H1 (cell line): ENCODE data around the gene PAQR8. TPM values are rescaled to one million over a fixed set of nuclear protein-coding genes. Genes with fewer than 3 reads are reported as not detected.

Experiments
- CTCF ChIA-PET: fragments of 300-600 bp; sonication (Branson Sonifier 250); formaldehyde crosslinking; loops from one replicate; lab custom pipeline; 2021; ENCODE audit not compliant: partially characterized antibody; lab: Charles Lee
- POLR2A ChIA-PET: fragments of 300-600 bp; sonication (Branson Sonifier 250); formaldehyde crosslinking; loops from one replicate; lab custom pipeline; 2021; ENCODE audit warnings: inconsistent platforms; ENCODE audit not compliant: partially characterized antibody; lab: Charles Lee
- DNase-seq, 2 experiments: peaks; one replicate each; pipeline versions ENCODE4 v3.0.0 to v3.0.0-alpha.2; 2010 to 2022; ENCODE audit warnings: low spot score in 2 of 2, low read depth in 1 of 2, mixed read lengths in 1 of 2
- FAIRE-seq: peaks from 2 replicates; lab custom pipeline; 2011; peaks lifted over from hg19 to GRCh38; lab: Jason Lieb, UNC
- H2AFZ ChIP-seq: 2 replicates; pipeline ENCODE4 v1.8.1; 2012; ENCODE audit warnings: low read length, inconsistent platforms
- H2AK5ac ChIP-seq: 2 replicates; pipeline ENCODE4 v1.6.1; 2013; ENCODE audit warnings: low read depth, low read length
- H2BK120ac ChIP-seq: replicated peaks from 2 replicates; pipeline ENCODE3; 2013; ENCODE audit warnings: low read depth, low read length, inconsistent platforms
- H2BK12ac ChIP-seq: 2 replicates; pipeline ENCODE4 v1.6.1; 2013; ENCODE audit warnings: low read depth, low read length
- H2BK15ac ChIP-seq: 2 replicates; pipeline ENCODE4 v1.6.1; 2013; ENCODE audit warnings: low read length
- H2BK20ac ChIP-seq: 2 replicates; pipeline ENCODE4 v1.6.1; 2013; ENCODE audit warnings: low read length
- H2BK5ac ChIP-seq: 2 replicates; pipeline ENCODE4 v1.6.1; 2013; ENCODE audit warnings: low read depth, low read length
- H3K14ac ChIP-seq: 2 replicates; pipeline ENCODE4 v1.6.1; 2013; ENCODE audit warnings: inconsistent platforms; ENCODE audit not compliant: insufficient read length
- H3K18ac ChIP-seq: 2 replicates; pipeline ENCODE4 v1.6.1; 2013; ENCODE audit warnings: low read length; ENCODE audit errors: extremely low read depth
- H3K23ac ChIP-seq: 2 replicates; pipeline ENCODE4 v1.6.1; 2013; ENCODE audit warnings: inconsistent platforms; ENCODE audit not compliant: insufficient read length
- H3K23me2 ChIP-seq: 2 replicates; pipeline ENCODE4 v1.6.1; 2013; ENCODE audit warnings: low read depth, low read length
- H3K27ac ChIP-seq: 2 replicates; pipeline ENCODE4 v1.6.1; 2011; ENCODE audit warnings: low read depth, low read length, inconsistent platforms
- H3K27me3 ChIP-seq, 4 experiments: replicated peaks in 1 of 4; 1 replicate in 1 of 4; 2 replicates in 3 of 4; pipeline versions ENCODE4 v1.6.1 to v1.8.1; 2011 to 2013; ENCODE audit warnings: low read length in 3 of 4, mild to moderate bottlenecking in 3 of 4, inconsistent platforms in 2 of 4, mixed read lengths in 2 of 4, moderate library complexity in 1 of 4; ENCODE audit not compliant: control insufficient read depth in 3 of 4, insufficient read depth in 3 of 4; ENCODE audit errors: extremely low read depth in 1 of 4
- H3K36me3 ChIP-seq, 4 experiments: 2 replicates each; pipeline versions ENCODE4 v1.6.1 to v1.8.1; 2011 to 2013; ENCODE audit warnings: mild to moderate bottlenecking in 4 of 4, low read length in 3 of 4, moderate library complexity in 2 of 4, control low read depth in 1 of 4, inconsistent platforms in 1 of 4; ENCODE audit not compliant: insufficient read depth in 4 of 4, control insufficient read depth in 2 of 4
- H3K4ac ChIP-seq: replicated peaks from 2 replicates; pipeline ENCODE3; 2013; ENCODE audit warnings: low read length, low read depth, mixed read lengths, inconsistent platforms; ENCODE audit not compliant: insufficient read length
- H3K4me1 ChIP-seq, 4 experiments: replicated peaks in 1 of 4; 1 replicate in 1 of 4; 2 replicates in 3 of 4; pipeline versions ENCODE4 v1.6.1 to v1.8.1; 2011 to 2013; ENCODE audit warnings: low read length in 3 of 4, inconsistent platforms in 2 of 4, mixed read lengths in 1 of 4; ENCODE audit not compliant: insufficient read depth in 4 of 4, control insufficient read depth in 3 of 4
- H3K4me2 ChIP-seq, 2 experiments: 2 replicates each; pipeline versions ENCODE4 v1.6.1 to v1.8.1; 2011 to 2013; ENCODE audit warnings: low read depth in 2 of 2, low read length in 2 of 2, control low read depth in 1 of 2, inconsistent platforms in 1 of 2, mild to moderate bottlenecking in 1 of 2; ENCODE audit not compliant: insufficient read depth in 1 of 2
- H3K4me3 ChIP-seq, 4 experiments: fragments of 200-600, 300-600 bp in 1 of 4; sonication (generic), shearing (Covaris generic), sonication (Bioruptor Twin) in 1 of 4; 2 replicates each; pipeline versions ENCODE4 v1.5.1 to v1.8.1; 2011 to 2016; ENCODE audit warnings: low read length in 4 of 4, low read depth in 3 of 4, control low read depth in 2 of 4, inconsistent platforms in 2 of 4, mild to moderate bottlenecking in 2 of 4, mixed read lengths in 1 of 4, moderate library complexity in 1 of 4; ENCODE audit not compliant: insufficient read depth in 2 of 4; ENCODE audit errors: extremely low read depth in 1 of 4
- H3K56ac ChIP-seq: replicated peaks from 2 replicates; pipeline ENCODE3; 2013; ENCODE audit warnings: low read depth, mild to moderate bottlenecking, mixed read lengths, low read length, inconsistent platforms; ENCODE audit not compliant: insufficient read length
- H3K79me1 ChIP-seq: 2 replicates; pipeline ENCODE4 v1.6.1; 2013; ENCODE audit warnings: low read depth, low read length, control low read depth
- H3K79me2 ChIP-seq, 2 experiments: 2 replicates each; pipeline versions ENCODE4 v1.6.1 to v1.8.1; 2012 to 2013; ENCODE audit warnings: low read length in 2 of 2, mild to moderate bottlenecking in 2 of 2, inconsistent platforms in 1 of 2; ENCODE audit not compliant: insufficient read depth in 2 of 2, control insufficient read depth in 1 of 2
- H3K9ac ChIP-seq, 4 experiments: replicated peaks in 1 of 4; 1 replicate in 1 of 4; 2 replicates in 3 of 4; pipeline versions ENCODE4 v1.6.1 to v1.8.1; 2011 to 2013; ENCODE audit warnings: low read depth in 3 of 4, low read length in 3 of 4, control low read depth in 2 of 4, mild to moderate bottlenecking in 2 of 4, moderate library complexity in 2 of 4, inconsistent platforms in 1 of 4; ENCODE audit errors: extremely low read depth in 1 of 4
- H3K9me3 ChIP-seq, 2 experiments: 2 replicates each; pipeline versions ENCODE4 v1.6.1 to v1.8.1; 2012 to 2013; ENCODE audit warnings: mild to moderate bottlenecking in 2 of 2, moderate library complexity in 2 of 2, control low read depth in 1 of 2, inconsistent platforms in 1 of 2, low read depth in 1 of 2, low read length in 1 of 2, mixed read lengths in 1 of 2; ENCODE audit not compliant: insufficient read depth in 2 of 2
- H4K20me1 ChIP-seq, 2 experiments: replicated peaks in 1 of 2; 2 replicates each; pipeline versions ENCODE3 to v1.8.1; 2011 to 2013; ENCODE audit warnings: inconsistent platforms in 2 of 2, low read length in 2 of 2, mild to moderate bottlenecking in 1 of 2; ENCODE audit not compliant: insufficient read depth in 2 of 2, control insufficient read depth in 1 of 2
- H4K5ac ChIP-seq: 2 replicates; pipeline ENCODE4 v1.6.1; 2013; ENCODE audit warnings: low read length, low read depth, mixed read lengths, inconsistent platforms; ENCODE audit not compliant: insufficient read length
- H4K8ac ChIP-seq: 2 replicates; pipeline ENCODE4 v1.8.0; 2013; ENCODE audit warnings: mild to moderate bottlenecking, moderate library complexity, low read length, inconsistent platforms; ENCODE audit not compliant: insufficient read depth; ENCODE audit errors: extremely low read depth
- H4K91ac ChIP-seq: replicated peaks from 2 replicates; pipeline ENCODE3; 2013; ENCODE audit warnings: low read length, mixed read lengths, inconsistent platforms; ENCODE audit not compliant: insufficient read length
- CBX8 ChIP-seq: fragments of 300-800, 300-1000 bp; sonication (generic); IDR thresholded peaks from 2 replicates; pipeline ENCODE4 v1.7.1; 2016; ENCODE audit warnings: low read depth, low read length, borderline replicate concordance
- JUN ChIP-seq: IDR thresholded peaks from 2 replicates; pipeline ENCODE4 v1.6.1; 2011; ENCODE audit warnings: low read depth, mild to moderate bottlenecking, improper control_type of control experiment, low read length
- JUND ChIP-seq: IDR thresholded peaks from 2 replicates; pipeline ENCODE4 v1.6.1; 2011; ENCODE audit warnings: mild to moderate bottlenecking, improper control_type of control experiment, low read length
- NRF1 ChIP-seq: IDR thresholded peaks from 2 replicates; pipeline ENCODE4 v1.6.1; 2011; ENCODE audit warnings: mild to moderate bottlenecking, low read depth, low read length, improper control_type of control experiment
- RAD21 ChIP-seq, 2 experiments: IDR thresholded peaks in 1 of 2; conservative IDR thresholded peaks in 1 of 2; 2 replicates each; pipeline ENCODE4 v1.6.1; 2011; ENCODE audit warnings: low read depth in 2 of 2, low read length in 2 of 2, improper control_type of control experiment in 1 of 2, inconsistent platforms in 1 of 2, mild to moderate bottlenecking in 1 of 2, moderate library complexity in 1 of 2
- SIX5 ChIP-seq: IDR thresholded peaks from 2 replicates; pipeline ENCODE4 v1.6.1; 2011; ENCODE audit warnings: mild to moderate bottlenecking, low read depth, low read length
- SP2 ChIP-seq: IDR thresholded peaks from 2 replicates; pipeline ENCODE4 v1.6.1; 2012; ENCODE audit warnings: mild to moderate bottlenecking, low read length, inconsistent platforms
- TBP ChIP-seq: IDR thresholded peaks from 2 replicates; pipeline ENCODE4 v1.6.1; 2011; ENCODE audit warnings: low read depth, low read length, improper control_type of control experiment
- WGBS, 2 experiments: shearing (Covaris generic) in 1 of 2; methylation state at CpG; one replicate each; pipeline versions ENCODE4 v1.1.6 to v1.1.7; 2013 to 2015; ENCODE audit warnings: low lambda C conversion rate in 2 of 2, mixed read lengths in 2 of 2, inconsistent platforms in 1 of 2, low coverage in 1 of 2, missing lambda C conversion rate in 1 of 2; ENCODE audit not compliant: insufficient replicate concordance in 2 of 2, insufficient coverage in 1 of 2, insufficient read length in 1 of 2; ENCODE audit errors: extremely low coverage in 1 of 2, missing lambda C conversion rate in 1 of 2; 5-methylcytosine and 5-hydroxymethylcytosine counted together
- polyA plus RNA-seq, 7 experiments: library from polyadenylated mRNA; depleted of rRNA in 3 of 7; stranded (reverse) in 5 of 7; unstranded in 2 of 7; fragments of >200 nt in 5 of 7; fragments of 200-250 nt in 2 of 7; gene quantifications; 1 replicate in 5 of 7; 2 replicates in 1 of 7; 4 replicates in 1 of 7; pipeline versions ENCODE4 v1.2.1 to v1.2.3, GENCODE V29; 2011 to 2013; ENCODE audit warnings: missing spikeins in 2 of 7, mixed read lengths in 2 of 7
- total RNA-seq: library from RNA; stranded (reverse); fragmentation: NEBNext Ultra II Directional; extraction: Animal tissue kit (Norgen Biotek cat#: 25700); gene quantifications from 2 replicates; pipeline ENCODE4 v1.2.1, GENCODE V29; 2021
- TF ChIP-seq, protein P1 (sequence below): IDR thresholded peaks from 2 replicates; pipeline ENCODE4 v1.6.1; 2011; ENCODE audit warnings: low read depth, mild to moderate bottlenecking, low read length; ENCODE audit not compliant: insufficient read depth

PAQR8 gene
- total and polyA plus RNA-seq, 2 of the 8 experiments (the other 6 are each of a cell fraction or from before 2014, with no cell fraction given), result 7.6 to 9.6 TPM

GRCh38 chr6:52423971-52424381, 62.0 kb downstream of the PAQR8 start:
- H3K79me1 ChIP-seq, result no peaks in the 10 kb centered on the region
- no peak overlapping the region for H3K27ac ChIP-seq
- no peak overlapping the region for H3K18ac ChIP-seq
- no peak overlapping the region for H3K14ac ChIP-seq
- H2AFZ ChIP-seq, result no peak overlapping the region
- H4K91ac ChIP-seq, result no peak overlapping the region
- H3K9ac ChIP-seq, result no peak overlapping the region
- H2BK12ac ChIP-seq, result no peak overlapping the region
- no peak for TF ChIP-seq CBX8
- TF ChIP-seq JUN, result no peak
- TF ChIP-seq NRF1, result no peak
- TF ChIP-seq RAD21 (IDR thresholded peaks at IDR 0.05 in 1 of 2, conservative IDR thresholded peaks at IDR 0.05 in 1 of 2; ENCODE audit: low read depth in 2 of 2, low read length in 2 of 2), result no peak
- TF ChIP-seq SIX5, result no peak
- TF ChIP-seq TBP, result no peak
- TF ChIP-seq SP2, result no peak
- TF ChIP-seq JUND, result peak; percentile 73; the same call in 1 of the 2 replicates
- TF ChIP-seq, protein P1, sequence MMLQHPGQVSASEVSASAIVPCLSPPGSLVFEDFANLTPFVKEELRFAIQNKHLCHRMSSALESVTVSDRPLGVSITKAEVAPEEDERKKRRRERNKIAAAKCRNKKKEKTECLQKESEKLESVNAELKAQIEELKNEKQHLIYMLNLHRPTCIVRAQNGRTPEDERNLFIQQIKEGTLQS, result no peak
- no peaks in the 10 kb centered on the region for H3K9me3 ChIP-seq
- 89% methylated on average over 8 of the region's 8 CpGs; no CpG with 5 or more reads in 1 of the 2 experiments for WGBS, 2 experiments
- H2BK5ac ChIP-seq, result no peak overlapping the region; the same call in 1 of the 2 replicates
- no peak overlapping the region for H3K4ac ChIP-seq
- no peak overlapping the region for H2BK15ac ChIP-seq
- no peak overlapping the region for H2BK120ac ChIP-seq
- H2BK20ac ChIP-seq, result 0 out of 2 replicates have a peak overlapping the region, but pooled peaks have one; percentile 37
- H3K27me3 ChIP-seq, result no peaks in the 10 kb centered on the region
- no peak overlapping the region for H3K23ac ChIP-seq
- H4K20me1 ChIP-seq, result no peaks in the 10 kb centered on the region
- no peak overlapping the region for H4K5ac ChIP-seq
- no peak overlapping the region for H3K4me3 ChIP-seq
- peaks cover 11% of the 10 kb centered on the region for H3K23me2 ChIP-seq
- peaks cover 0 to 4% (median 0%) of the 10 kb centered on the region in 4 experiments; a peak in 1 of 7 replicates for H3K4me1 ChIP-seq
- no peak overlapping the region for H4K8ac ChIP-seq
- CTCF ChIA-PET, result interaction anchor here (1.1 to 1.7 kb wide), 4 partner anchors 9 to 151 kb away, joined by 3 to 5 read pairs (median 3); no protein-coding TSS in a partner anchor
- H3K36me3 ChIP-seq, result no peaks in the 10 kb centered on the region
- no peak for FAIRE-seq
- no peak overlapping the region for H3K4me2 ChIP-seq
- no peak overlapping the region for H2AK5ac ChIP-seq
- no peak overlapping the region for H3K56ac ChIP-seq
- POLR2A ChIA-PET, result no interaction called here
- no peak for DNase-seq
- no peaks in the 10 kb centered on the region for H3K79me2 ChIP-seq
